HG03139 (cell line): ENCODE data around the gene ISM2.
A peak's percentile ranks its signal among the peaks of the same experiment; 100 is the strongest.

Experiments
- ATAC-seq: cut with Tn5 transposase; IDR thresholded peaks from one replicate; pipeline ENCODE4 v1.9.1; 2021; ENCODE audit not compliant: unreplicated experiment

The ISM2 gene

GRCh38 chr14:77508249-77508648 is 9.6 kb upstream of the ISM2 start:
- ATAC-seq = no peak

DNA sequence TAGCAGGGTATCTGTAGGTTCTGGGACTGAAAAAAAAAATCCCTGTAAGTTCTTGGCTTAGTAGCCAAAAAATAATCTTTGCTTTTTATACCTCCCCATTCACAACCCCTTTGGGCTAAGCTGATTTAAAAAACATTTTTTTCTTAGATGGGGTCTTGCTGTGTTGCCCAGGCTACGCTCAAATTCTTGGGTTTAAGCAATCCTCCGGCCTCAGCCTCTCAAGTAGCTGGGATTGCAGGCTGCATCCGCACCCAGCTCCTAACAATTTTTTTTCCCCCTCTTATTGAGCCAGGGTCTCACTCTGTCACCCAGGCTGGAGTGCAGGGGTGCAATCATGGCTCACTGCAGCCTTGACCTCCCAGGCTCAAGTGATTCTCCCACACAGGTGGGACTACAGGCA is 9.1 kb upstream of the ISM2 start:
- ATAC-seq = no peak

DNA sequence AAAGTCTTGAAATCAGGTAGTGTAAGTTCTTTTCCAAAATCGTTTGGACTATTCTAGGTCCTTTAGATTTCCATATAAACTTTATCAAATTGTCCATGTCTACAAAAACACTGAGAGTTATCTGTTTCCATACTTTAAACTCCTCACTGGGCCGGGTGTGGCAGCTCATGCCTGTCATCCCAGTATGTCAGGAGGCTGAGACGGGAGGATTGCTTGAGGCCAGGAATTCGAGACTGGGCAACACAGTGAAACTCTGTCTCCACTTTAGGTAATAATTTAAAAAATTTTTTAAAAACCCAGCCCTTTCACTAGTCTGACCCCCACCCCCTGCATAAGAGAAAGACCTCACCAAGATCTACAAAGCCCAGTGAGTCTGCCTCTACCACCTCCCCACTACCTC is 6.4 kb upstream of the ISM2 start:
- no peak for ATAC-seq

GRCh38 chr14:77503138-77503537 is 4.5 kb upstream of the ISM2 start:
- no peak for ATAC-seq

- ATAC-seq = no peak
Observed at GRCh38 chr14:77502109-77502782, 3.6 kb upstream of the ISM2 start.

- peak; percentile 26 for ATAC-seq
Observed at GRCh38 chr14:77498984-77499527, 440 bp upstream of the ISM2 start.

- no peak for ATAC-seq
Observed at GRCh38 chr14:77495334-77495733, 3.3 kb downstream of the ISM2 start.

DNA sequence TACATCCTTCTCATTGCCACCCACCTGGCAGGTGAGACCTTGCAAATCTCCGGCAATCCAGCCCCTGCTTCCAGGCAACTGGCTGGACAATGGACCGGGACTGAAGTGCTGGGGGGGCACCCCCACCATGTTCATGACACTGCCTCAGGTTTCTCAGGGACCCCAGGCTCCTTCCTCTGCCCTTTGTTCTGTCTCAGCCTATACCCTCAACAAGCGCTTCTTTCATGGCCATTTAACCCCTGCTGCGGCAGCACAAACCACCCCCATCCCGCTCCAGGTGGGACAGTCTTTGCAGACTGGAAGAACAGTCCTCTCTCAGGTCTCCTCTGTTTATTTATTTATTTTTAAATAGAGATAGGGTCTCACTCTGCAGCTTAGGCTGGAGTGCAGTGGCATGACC is 7.6 kb downstream of the ISM2 start:
- no peak for ATAC-seq

DNA sequence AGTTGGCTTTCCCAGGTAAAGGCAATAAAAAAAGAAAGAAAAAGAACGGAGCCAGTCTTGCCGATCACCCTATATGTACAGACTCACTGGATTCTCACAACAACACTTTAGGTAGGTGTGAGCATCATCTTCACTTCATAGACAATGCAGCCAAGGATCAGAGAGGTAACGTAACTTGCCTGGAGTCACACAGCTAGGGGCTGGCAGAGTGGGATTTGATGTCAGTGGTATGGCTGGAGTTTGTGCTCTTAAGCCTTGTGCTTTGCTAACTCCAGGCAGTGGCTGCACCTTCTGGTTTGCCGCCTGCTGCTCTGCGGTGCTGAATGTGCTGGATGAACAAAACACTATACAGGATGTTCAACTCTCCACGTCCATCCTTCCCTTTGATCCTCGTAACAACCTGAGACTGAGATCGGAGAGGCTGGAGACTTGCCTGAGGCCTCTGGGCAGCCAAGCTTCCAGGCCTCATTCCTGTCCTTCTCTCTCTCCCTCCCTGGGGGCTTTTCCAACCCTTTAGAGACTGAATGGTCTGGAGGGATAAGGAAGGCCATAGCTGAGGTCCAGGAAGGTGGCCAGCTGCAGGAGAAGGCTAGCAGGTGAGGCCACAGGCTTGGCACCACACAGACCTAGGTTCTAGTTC is 8.1 kb downstream of the ISM2 start:
- ATAC-seq = no peak

GRCh38 chr14:77489041-77489440 is 9.6 kb downstream of the ISM2 start:
- ATAC-seq = no peak

GRCh38 chr14:77488558-77488957 is 10.1 kb downstream of the ISM2 start:
- no peak for ATAC-seq

GRCh38 chr14:77485901-77486678 is 12.5 kb downstream of the ISM2 start:
- no peak for ATAC-seq

- no peak for ATAC-seq
Observed at GRCh38 chr14:77485256-77485655, 13.4 kb downstream of the ISM2 start.

- no peak for ATAC-seq
Observed at GRCh38 chr14:77482422-77482821, 16.2 kb downstream of the ISM2 start.

- ATAC-seq = peak; percentile 79
Observed at GRCh38 chr14:77478796-77479195, 19.8 kb downstream of the ISM2 start.

DNA sequence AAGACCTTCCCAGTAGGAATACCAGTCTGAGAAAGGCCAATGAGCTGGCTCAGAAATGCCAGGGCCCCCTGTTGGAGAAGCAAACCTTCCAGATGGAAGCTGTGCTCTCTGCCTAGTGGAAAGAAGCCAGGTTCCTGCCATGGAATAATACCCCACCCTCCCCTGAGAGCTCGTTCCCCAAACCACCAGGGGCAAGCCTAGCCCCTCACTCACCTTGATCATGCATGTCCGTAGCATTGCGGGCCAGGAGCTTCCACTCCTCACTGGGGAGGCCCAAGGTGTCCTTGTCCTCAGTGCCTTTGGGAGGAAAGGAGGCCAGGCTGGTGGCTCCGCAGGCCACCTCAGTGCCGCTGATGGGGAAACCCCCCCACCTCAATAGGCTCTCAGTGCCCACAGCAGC is 20.6 kb downstream of the ISM2 start:
- no peak for ATAC-seq

- ATAC-seq = no peak
Observed at GRCh38 chr14:77475432-77476115, 23.0 kb downstream of the ISM2 start.

DNA sequence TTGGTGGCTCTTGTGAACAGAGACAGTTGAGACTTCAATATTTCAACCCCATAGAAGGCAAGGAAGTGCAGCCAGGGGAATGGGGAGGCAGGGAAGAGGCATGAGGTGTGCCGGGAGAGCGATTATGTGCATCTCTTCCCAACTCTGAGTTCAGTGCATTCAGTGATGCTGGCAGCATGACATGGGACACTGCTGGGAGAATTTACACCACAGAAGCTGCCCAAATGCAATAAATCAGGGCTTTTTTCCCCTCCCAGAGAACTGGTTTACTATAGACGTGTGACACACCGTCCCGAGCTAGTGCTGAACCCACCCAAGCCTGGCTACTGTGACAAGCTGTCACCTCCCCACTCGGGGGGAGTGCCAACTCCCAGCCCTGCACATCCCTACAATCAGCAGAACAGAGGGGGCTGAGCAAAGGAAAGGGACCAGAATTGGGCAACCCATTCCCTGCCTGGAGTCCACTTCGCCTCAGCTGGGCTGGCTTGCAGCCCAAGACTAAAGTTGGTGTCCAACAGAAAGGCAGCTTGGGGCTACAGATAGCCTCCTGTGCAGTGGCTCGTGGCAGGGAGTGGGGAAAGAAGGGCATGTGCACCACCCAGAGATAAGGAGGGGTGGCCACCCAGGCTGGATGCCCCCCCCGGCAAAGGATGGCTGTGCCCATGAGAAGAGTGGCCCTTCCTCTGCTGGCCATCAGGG is 24.0 kb downstream of the ISM2 start:
- ATAC-seq = no peak

DNA sequence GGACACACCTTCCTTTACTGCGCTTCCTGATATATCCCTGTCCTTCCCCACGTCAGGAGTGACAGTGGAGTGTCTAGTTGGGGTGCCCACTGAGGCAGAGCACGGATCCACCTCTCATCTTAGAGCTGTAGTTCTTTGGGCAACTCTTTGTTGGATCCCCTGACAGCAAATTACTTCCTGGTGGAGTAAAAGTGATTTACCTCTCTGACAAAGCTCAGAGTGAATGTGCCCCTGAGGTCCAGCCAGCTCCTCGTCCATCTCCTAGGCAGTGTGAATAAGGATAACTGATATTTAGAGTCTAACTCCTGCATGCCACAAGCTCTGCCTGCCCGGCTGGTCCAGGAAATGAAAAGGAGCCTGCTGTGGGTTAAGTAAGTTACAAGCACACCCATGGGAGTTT is 24.7 kb downstream of the ISM2 start:
- no peak for ATAC-seq

GRCh38 chr14:77470224-77470870 is 28.3 kb downstream of the ISM2 start:
- ATAC-seq = no peak
